Gastrocnemius medialis (tissue), 4 donors: ENCODE results near the gene PLG. TPM values are rescaled to one million over a fixed set of nuclear protein-coding genes. Genes with fewer than 3 reads are reported as not detected.
"Not testable (repeated sequence)": the region's sequence is repeated elsewhere in the genome, so short reads cannot be mapped to it uniquely, and the experiment has no call there.

ENCODE experiments used
- ATAC-seq, 2 donors: fragments of 150-250 bp; one replicate each; pipeline ENCODE4 v1.9.1; 2016
- DNase-seq, 2 donors: peaks; one replicate each; pipeline ENCODE4 v3.0.0-alpha.2; 2019
- H3K27ac ChIP-seq, 4 donors: fragments of 200-600 bp; sonication (generic); 1 replicate in 1 of 4; 2 replicates in 3 of 4; pipeline ENCODE4 v1.5.1; 2016 to 2018; ENCODE audit warnings: mild to moderate bottlenecking in 2 of 4, moderate library complexity in 1 of 4
- H3K27me3 ChIP-seq, 3 donors: fragments of 200-600 bp; sonication (generic) in 2 of 3; 1 replicate in 1 of 3; 2 replicates in 2 of 3; pipeline versions ENCODE4 v1.5.1 to v1.6.0; 2016 to 2019; ENCODE audit warnings: mild to moderate bottlenecking in 1 of 3, moderate library complexity in 1 of 3
- H3K36me3 ChIP-seq, 2 donors: fragments of 200-600 bp; sonication (generic) in 1 of 2; one replicate each; pipeline ENCODE4 v1.5.1; 2017 to 2018
- H3K4me1 ChIP-seq, 2 donors: fragments of 200-600 bp; sonication (generic) in 1 of 2; one replicate each; pipeline ENCODE4 v1.5.1; 2016 to 2017; ENCODE audit warnings: mild to moderate bottlenecking in 2 of 2
- H3K4me3 ChIP-seq, 4 donors: fragments of 200-600 bp; sonication (generic) in 3 of 4; 1 replicate in 1 of 4; 2 replicates in 3 of 4; pipeline ENCODE4 v1.5.1; 2016 to 2019; ENCODE audit warnings: mild to moderate bottlenecking in 2 of 4
- H3K9me3 ChIP-seq, 3 donors: fragments of 200-600 bp; sonication (generic) in 2 of 3; 1 replicate in 1 of 3; 2 replicates in 2 of 3; pipeline ENCODE4 v1.5.1; 2016 to 2019
- POLR2A ChIP-seq, 2 donors: fragments of 450-650 bp; IDR thresholded peaks; one replicate each; pipeline ENCODE4 v1.6.1; 2017; ENCODE audit warnings: antibody characterized with exemption in 2 of 2, mild to moderate bottlenecking in 2 of 2, moderate library complexity in 2 of 2
- in situ Hi-C, 4 donors: fragments of 200-750 bp; cut with MboI; loops; one replicate each; pipeline versions ENCODE4 v1.15.0 to v1.8.0; 2017; ENCODE audit warnings: low sequenced_read_pairs in 4 of 4
- intact Hi-C: fragments of 100-400 bp; cut with DNase I; formaldehyde crosslinking; loops from one replicate; pipeline ENCODE4 v1.15.1; 2023; ENCODE audit warnings: low total_unique reads
- total RNA-seq, 4 donors: library from RNA; depleted of rRNA; stranded (reverse); fragments of >200 nt; gene quantifications; one replicate each; pipeline versions ENCODE4 v1.1.0 to v1.2.3, GENCODE V29; 2016
- TF ChIP-seq, protein P1 (sequence below), 5 experiments: fragments of 450-650 bp in 3 of 5; fragments of 200-600 bp in 2 of 5; sonication (generic) in 2 of 5; IDR thresholded peaks in 4 of 5; conservative IDR thresholded peaks in 1 of 5; 1 replicate in 4 of 5; 2 replicates in 1 of 5; pipeline ENCODE4 v1.5.1; 2016 to 2019; ENCODE audit warnings: antibody characterized with exemption in 5 of 5, mild to moderate bottlenecking in 3 of 5, moderate library complexity in 3 of 5

PLG gene
- total RNA-seq, 4 donors from 2014 or later = 1.1 to 2.4 TPM; not detected in 2

DNA sequence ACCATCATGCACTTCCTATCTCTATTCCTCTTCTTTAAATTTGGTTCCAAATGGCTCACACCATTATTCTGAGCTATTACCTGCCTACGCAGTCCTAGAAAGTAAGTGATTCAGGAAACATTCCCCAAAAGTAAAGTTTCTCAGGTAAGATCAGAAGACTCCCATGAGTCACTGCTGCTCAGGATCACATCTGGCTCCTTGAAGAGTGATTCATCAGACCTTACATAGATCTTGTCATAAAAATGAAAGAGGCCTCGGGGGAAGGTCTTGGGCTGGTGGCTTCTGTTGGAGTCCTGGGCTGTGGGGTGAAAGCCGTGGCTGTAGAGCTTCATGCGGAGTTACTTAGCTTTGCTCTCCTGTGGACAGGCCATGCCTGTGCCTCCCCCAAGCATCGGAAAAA lies 35.9 kb downstream of the PLG start:
- in situ Hi-C loops (no loop called here), intact Hi-C loops (no loop called here)
- no peak overlapping the region for H3K4me3 ChIP-seq
- H3K4me1 ChIP-seq = no peaks in the 10 kb centered on the region
- no peaks in the 10 kb centered on the region for H3K36me3 ChIP-seq
- H3K9me3 ChIP-seq = no peaks in the 10 kb centered on the region
- DNase-seq = no peak
- ATAC-seq = no peak
- H3K27me3 ChIP-seq = no peaks in the 10 kb centered on the region
- TF ChIP-seq POLR2A (IDR thresholded peaks at IDR 0.05) = no peak
- TF ChIP-seq, protein P1, sequence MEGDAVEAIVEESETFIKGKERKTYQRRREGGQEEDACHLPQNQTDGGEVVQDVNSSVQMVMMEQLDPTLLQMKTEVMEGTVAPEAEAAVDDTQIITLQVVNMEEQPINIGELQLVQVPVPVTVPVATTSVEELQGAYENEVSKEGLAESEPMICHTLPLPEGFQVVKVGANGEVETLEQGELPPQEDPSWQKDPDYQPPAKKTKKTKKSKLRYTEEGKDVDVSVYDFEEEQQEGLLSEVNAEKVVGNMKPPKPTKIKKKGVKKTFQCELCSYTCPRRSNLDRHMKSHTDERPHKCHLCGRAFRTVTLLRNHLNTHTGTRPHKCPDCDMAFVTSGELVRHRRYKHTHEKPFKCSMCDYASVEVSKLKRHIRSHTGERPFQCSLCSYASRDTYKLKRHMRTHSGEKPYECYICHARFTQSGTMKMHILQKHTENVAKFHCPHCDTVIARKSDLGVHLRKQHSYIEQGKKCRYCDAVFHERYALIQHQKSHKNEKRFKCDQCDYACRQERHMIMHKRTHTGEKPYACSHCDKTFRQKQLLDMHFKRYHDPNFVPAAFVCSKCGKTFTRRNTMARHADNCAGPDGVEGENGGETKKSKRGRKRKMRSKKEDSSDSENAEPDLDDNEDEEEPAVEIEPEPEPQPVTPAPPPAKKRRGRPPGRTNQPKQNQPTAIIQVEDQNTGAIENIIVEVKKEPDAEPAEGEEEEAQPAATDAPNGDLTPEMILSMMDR (IDR thresholded peaks at IDR 0.05 in 4 of 5, conservative IDR thresholded peaks at IDR 0.05 in 1 of 5) = no peak
- no peak overlapping the region for H3K27ac ChIP-seq

DNA sequence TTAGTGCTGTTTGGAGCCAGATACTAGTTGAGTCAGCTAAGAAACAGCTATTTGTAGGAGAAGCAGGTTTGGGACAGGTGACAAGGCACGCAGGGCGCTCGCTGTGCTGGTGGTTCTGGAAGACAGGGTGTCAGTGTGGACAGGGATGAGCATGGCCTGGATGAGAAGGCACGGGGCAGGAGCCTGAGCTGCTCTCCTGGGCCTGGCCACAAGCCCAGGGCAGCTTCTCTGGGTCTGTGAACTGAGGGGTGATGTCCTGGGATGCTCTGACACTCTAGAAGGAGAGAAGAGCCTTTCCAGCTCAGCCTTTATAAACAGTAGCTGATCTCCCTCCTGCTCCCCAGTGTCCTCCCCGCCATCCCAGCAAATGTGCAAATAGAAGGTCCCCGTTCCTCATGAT lies 37.9 kb downstream of the PLG start:
- no peaks in the 10 kb centered on the region for H3K36me3 ChIP-seq
- H3K27ac ChIP-seq = no peak overlapping the region
- ATAC-seq = no peak
- H3K4me1 ChIP-seq = no peaks in the 10 kb centered on the region
- no peak for DNase-seq
- intact Hi-C loops (no loop called here), in situ Hi-C loops (no loop called here)
- H3K9me3 ChIP-seq = no peaks in the 10 kb centered on the region
- H3K4me3 ChIP-seq = no peak overlapping the region
- TF ChIP-seq POLR2A (IDR thresholded peaks at IDR 0.05) = no peak
- TF ChIP-seq, protein P1 (IDR thresholded peaks at IDR 0.05 in 4 of 5, conservative IDR thresholded peaks at IDR 0.05 in 1 of 5) = no peak
- no peaks in the 10 kb centered on the region for H3K27me3 ChIP-seq

DNA sequence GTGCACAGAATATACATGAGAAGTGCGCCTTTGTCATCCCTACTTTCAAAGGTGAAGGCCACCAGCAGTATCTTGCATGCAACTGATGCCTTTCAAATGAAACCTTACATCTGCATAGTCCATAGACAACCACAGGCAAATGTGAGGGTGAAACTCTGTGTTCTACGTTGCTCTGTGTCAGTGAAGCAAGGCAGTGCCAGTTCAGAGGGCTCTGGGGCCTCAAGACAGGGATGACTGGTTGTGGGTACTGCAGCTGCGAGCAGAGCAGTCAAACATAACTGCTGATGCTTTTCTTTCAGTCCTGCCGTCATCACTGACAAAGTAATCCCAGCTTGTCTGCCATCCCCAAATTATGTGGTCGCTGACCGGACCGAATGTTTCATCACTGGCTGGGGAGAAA lies 39.0 kb downstream of the PLG start:
- H3K9me3 ChIP-seq, in situ Hi-C loops, H3K27ac ChIP-seq, H3K4me1 ChIP-seq, ATAC-seq, H3K4me3 ChIP-seq, H3K36me3 ChIP-seq, intact Hi-C loops, DNase-seq, H3K27me3 ChIP-seq: not testable (repeated sequence)

DNA sequence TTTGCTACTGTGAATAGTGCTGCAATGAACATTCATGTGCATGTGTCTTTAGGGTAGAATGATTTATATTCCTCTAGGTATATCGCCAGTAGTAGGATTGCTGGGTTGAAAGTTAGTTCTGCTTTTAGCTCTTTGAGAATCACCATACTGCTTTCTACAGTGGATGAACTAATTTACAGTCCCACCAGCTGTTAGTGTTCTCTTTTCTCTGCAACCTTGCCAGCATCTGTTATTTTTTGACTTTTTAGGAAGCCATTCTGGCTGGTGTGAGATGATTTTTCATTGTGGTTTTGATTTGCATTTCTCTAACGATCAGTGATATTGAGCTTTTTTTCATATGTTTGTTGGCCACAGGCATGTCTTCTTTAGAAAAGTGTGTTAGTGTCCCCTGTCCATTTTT lies 40.0 kb downstream of the PLG start:
- no peak for DNase-seq
- Histone ChIP-seq H3K27ac (no peak overlapping the region), H3K9me3 (no peaks in the 10 kb centered on the region), H3K4me3 (no peak overlapping the region), H3K4me1 (no peaks in the 10 kb centered on the region), H3K36me3 (no peaks in the 10 kb centered on the region), H3K27me3 (no peaks in the 10 kb centered on the region)
- intact Hi-C loops = no loop called here
- in situ Hi-C loops = no loop called here
- TF ChIP-seq, protein P1 (IDR thresholded peaks at IDR 0.05 in 4 of 5, conservative IDR thresholded peaks at IDR 0.05 in 1 of 5) = no peak
- TF ChIP-seq POLR2A (IDR thresholded peaks at IDR 0.05) = no peak
- no peak for ATAC-seq

DNA sequence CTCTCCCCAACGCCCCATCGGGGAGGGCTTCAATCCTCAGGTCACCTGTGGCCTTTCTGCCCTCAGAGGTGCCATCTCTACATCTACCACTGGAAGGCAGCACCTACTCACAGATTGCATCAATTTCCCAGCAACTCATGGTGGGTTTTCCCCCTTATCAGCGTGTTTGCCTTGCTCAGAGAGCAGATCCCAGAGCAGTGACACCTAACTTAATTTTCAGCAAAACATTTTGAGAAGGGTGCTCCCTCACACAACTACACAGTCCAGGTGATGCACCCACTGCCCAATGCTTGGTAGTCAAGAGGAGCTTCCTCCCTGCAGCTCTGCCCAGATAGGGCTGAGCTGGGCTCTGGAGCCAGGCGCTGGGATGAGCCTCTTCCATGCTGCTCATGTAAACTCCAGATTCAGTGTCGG lies 48.2 kb downstream of the PLG start:
- Histone ChIP-seq H3K36me3 (no peaks in the 10 kb centered on the region), H3K27ac (no peak overlapping the region), H3K4me3 (no peak overlapping the region), H3K27me3 (no peaks in the 10 kb centered on the region), H3K4me1 (no peaks in the 10 kb centered on the region), H3K9me3 (no peaks in the 10 kb centered on the region)
- TF ChIP-seq POLR2A (IDR thresholded peaks at IDR 0.05) = no peak
- TF ChIP-seq, protein P1 (IDR thresholded peaks at IDR 0.05 in 4 of 5, conservative IDR thresholded peaks at IDR 0.05 in 1 of 5) = no peak
- ATAC-seq (no peak), DNase-seq (no peak)
- in situ Hi-C loops (no loop called here), intact Hi-C loops (no loop called here)

DNA sequence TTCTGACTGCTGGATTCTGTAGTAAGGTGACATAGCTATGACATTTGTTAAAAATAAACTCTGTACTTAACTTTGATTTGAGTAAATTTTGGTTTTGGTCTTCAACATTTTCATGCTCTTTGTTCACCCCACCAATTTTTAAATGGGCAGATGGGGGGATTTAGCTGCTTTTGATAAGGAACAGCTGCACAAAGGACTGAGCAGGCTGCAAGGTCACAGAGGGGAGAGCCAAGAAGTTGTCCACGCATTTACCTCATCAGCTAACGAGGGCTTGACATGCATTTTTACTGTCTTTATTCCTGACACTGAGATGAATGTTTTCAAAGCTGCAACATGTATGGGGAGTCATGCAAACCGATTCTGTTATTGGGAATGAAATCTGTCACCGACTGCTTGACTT lies 51.2 kb downstream of the PLG start:
- H3K4me1 ChIP-seq, H3K27ac ChIP-seq, H3K4me3 ChIP-seq, H3K27me3 ChIP-seq, intact Hi-C loops, H3K36me3 ChIP-seq, DNase-seq, ATAC-seq, in situ Hi-C loops, H3K9me3 ChIP-seq: not testable (repeated sequence)
